Adrenal gland (tissue), 12 donors: Measurements from ENCODE around the gene HDAC11. TPM values are rescaled to one million over a fixed set of nuclear protein-coding genes. Genes with fewer than 3 reads are reported as not detected.
A peak's percentile ranks its signal among the peaks of the same experiment; 100 is the strongest.

Experiments used
- DNase-seq, 7 donors: peaks; one replicate each; pipeline ENCODE4 v3.0.0-alpha.2; 2019 to 2020
- H3K27ac ChIP-seq, 5 donors: fragments of 200-600 bp; sonication (generic) in 4 of 5; 1 replicate in 3 of 5; 2 replicates in 2 of 5; pipeline versions ENCODE4 v1.5.1 to v1.8.0; 2016 to 2020; ENCODE audit warnings: mild to moderate bottlenecking in 1 of 5
- H3K27me3 ChIP-seq: fragments of 200-600 bp; 2 replicates; pipeline ENCODE4 v1.8.0; 2021
- H3K36me3 ChIP-seq, 2 donors: fragments of 200-600 bp; replicated peaks in 1 of 2; 1 replicate in 1 of 2; 2 replicates in 1 of 2; pipeline versions ENCODE4 v1.5.1 to v1.8.0; 2018 to 2022
- H3K4me1 ChIP-seq, 2 donors: fragments of 200-600 bp; replicated peaks in 1 of 2; 1 replicate in 1 of 2; 2 replicates in 1 of 2; pipeline versions ENCODE4 v1.5.1 to v1.8.0; 2018 to 2021
- H3K4me3 ChIP-seq, 4 donors: fragments of 200-600 bp; sonication (generic) in 3 of 4; one replicate each; pipeline ENCODE4 v1.5.1; 2016 to 2018
- H3K9me3 ChIP-seq, 3 donors: fragments of 200-600 bp; sonication (generic) in 1 of 3; replicated peaks in 1 of 3; 1 replicate in 2 of 3; 2 replicates in 1 of 3; pipeline versions ENCODE4 v1.5.1 to v1.8.0; 2016 to 2021
- CTCF ChIP-seq, 6 experiments: fragments of 450-650 bp in 4 of 6; fragments of 200-600 bp in 2 of 6; sonication (generic) in 1 of 6; IDR thresholded peaks; 1 replicate in 5 of 6; 2 replicates in 1 of 6; pipeline versions ENCODE4 v1.5.1 to v1.8.0; 2016 to 2021; ENCODE audit warnings: antibody characterized with exemption in 6 of 6, mild to moderate bottlenecking in 2 of 6, moderate library complexity in 1 of 6
- POLR2A ChIP-seq, 2 donors: fragments of 450-650 bp; IDR thresholded peaks; one replicate each; pipeline ENCODE4 v1.6.1; 2017; ENCODE audit warnings: antibody characterized with exemption in 2 of 2, mild to moderate bottlenecking in 2 of 2, moderate library complexity in 1 of 2
- WGBS, 4 donors: extraction: QIAGEN DNeasy Blood & Tissue Kit in 2 of 4; methylation state at CpG; one replicate each; pipeline versions ENCODE4 v1.1.5 to v1.1.7; 2013 to 2017; 5-methylcytosine and 5-hydroxymethylcytosine counted together
- intact Hi-C, 2 donors: fragments of 100-400 bp; cut with DNase I; formaldehyde crosslinking; loops; one replicate each; pipeline versions ENCODE4 v1.14.1 to v1.15.0; 2022 to 2023
- polyA plus RNA-seq, 3 donors: library from polyadenylated mRNA; stranded (reverse); fragments of 200-250 nt in 2 of 3; fragments of 350-450 nt in 1 of 3; fragmentation: Illumina TruSeq in 1 of 3; extraction: RNeasy Lipid Tissue Mini Kit (QIAGEN cat#74804) in 1 of 3; gene quantifications; one replicate each; pipeline ENCODE4 v1.2.3, GENCODE V29; 2013 to 2014
- total RNA-seq, 9 donors: library from RNA; depleted of rRNA in 4 of 9; stranded (reverse); fragments of >200 nt in 4 of 9; fragments of 120-200 nt in 1 of 9; fragmentation: NEBNext Ultra II Directional in 1 of 9; extraction: Animal tissue kit (Norgen Biotek cat#: 25700) in 1 of 9; gene quantifications; one replicate each; pipeline versions ENCODE4 v1.1.0 to v1.2.4, GENCODE V29; 2013 to 2023
- donor health status: healthy with polysubstance abuse.
- donor health status: Bipolar disorder and iron deficiency.
- donor health status: DM: yes; HTN: yes; CAD: no.
- donor health status: DM: no; HTN: no; CAD: no.
- donor health status: DM: no; HTN: no; CAD: no.
- donor health status: DM: yes; HTN: yes; CAD: no.

HDAC11 gene
- total and polyA plus RNA-seq, 12 donors: 6.9 to 58.0 (median 15.9) TPM

- TF ChIP-seq POLR2A (IDR thresholded peaks at IDR 0.05) (no peak), CTCF (IDR thresholded peaks at IDR 0.05) (no peak)
- H3K27me3 ChIP-seq: no peaks in the 10 kb centered on the region
- H3K36me3 ChIP-seq: no peaks in the 10 kb centered on the region
- H3K9me3 ChIP-seq: no peaks in the 10 kb centered on the region
- H3K4me1 ChIP-seq: peaks cover 13 to 14% of the 10 kb centered on the region in 2 donors
- WGBS, 4 donors: 74 to 83% (median 80%) methylated on average over 4 of the region's 4 CpGs
- H3K27ac ChIP-seq: no peak overlapping the region
- peak in 1 of 7 donors; percentile 4 for DNase-seq
- intact Hi-C loops: no loop called here
- H3K4me3 ChIP-seq: no peak overlapping the region
Measured at GRCh38 chr3:13487403-13487802, 7.3 kb downstream of the HDAC11 start.

GRCh38 chr3:13491206-13491974, 11.3 kb downstream of the HDAC11 start:
- TF ChIP-seq CTCF (IDR thresholded peaks at IDR 0.05) (no peak), POLR2A (IDR thresholded peaks at IDR 0.05) (no peak)
- H3K9me3 ChIP-seq: no peaks in the 10 kb centered on the region
- no peaks in the 10 kb centered on the region for H3K4me1 ChIP-seq
- intact Hi-C loops: no loop called here
- no peaks in the 10 kb centered on the region for H3K27me3 ChIP-seq
- DNase-seq: peak in 1 of 7 donors; percentile 2
- no peak overlapping the region for H3K4me3 ChIP-seq
- H3K36me3 ChIP-seq: no peaks in the 10 kb centered on the region
- no peak overlapping the region for H3K27ac ChIP-seq
- WGBS, 4 donors: 87 to 98% (median 92%) methylated on average over 6 to 8 of the region's 8 CpGs

GRCh38 chr3:13492048-13492447, 11.9 kb downstream of the HDAC11 start:
- no peaks in the 10 kb centered on the region for H3K4me1 ChIP-seq
- intact Hi-C loops: no loop called here
- no peak overlapping the region for H3K4me3 ChIP-seq
- no peaks in the 10 kb centered on the region for H3K9me3 ChIP-seq
- TF ChIP-seq CTCF (IDR thresholded peaks at IDR 0.05): no peak
- TF ChIP-seq POLR2A (IDR thresholded peaks at IDR 0.05): no peak
- no peak for DNase-seq
- H3K36me3 ChIP-seq: no peaks in the 10 kb centered on the region
- H3K27me3 ChIP-seq: no peaks in the 10 kb centered on the region
- H3K27ac ChIP-seq: no peak overlapping the region
- WGBS, 4 donors: 86 to 96% (median 92%) methylated on average over 5 to 6 of the region's 6 CpGs

- no peaks in the 10 kb centered on the region for H3K4me1 ChIP-seq
- intact Hi-C loops: no loop called here
- DNase-seq: no peak
- H3K27ac ChIP-seq: no peak overlapping the region
- no peaks in the 10 kb centered on the region for H3K27me3 ChIP-seq
- no peak for TF ChIP-seq CTCF (IDR thresholded peaks at IDR 0.05)
- no peak for TF ChIP-seq POLR2A (IDR thresholded peaks at IDR 0.05)
- WGBS, 4 donors: 91 to 96% (median 95%) methylated on average over 12 to 15 of the region's 15 CpGs
- no peaks in the 10 kb centered on the region for H3K36me3 ChIP-seq
- H3K4me3 ChIP-seq: no peak overlapping the region
- H3K9me3 ChIP-seq: no peaks in the 10 kb centered on the region
Measured at GRCh38 chr3:13492976-13493866, 13.1 kb downstream of the HDAC11 start.
